Measurements from ENCODE around the gene BEAN1.
"Not testable (repeated sequence)": the region's sequence is repeated elsewhere in the genome, so short reads cannot be mapped to it uniquely, and the experiment has no call there.

Gene BEAN1

DNA sequence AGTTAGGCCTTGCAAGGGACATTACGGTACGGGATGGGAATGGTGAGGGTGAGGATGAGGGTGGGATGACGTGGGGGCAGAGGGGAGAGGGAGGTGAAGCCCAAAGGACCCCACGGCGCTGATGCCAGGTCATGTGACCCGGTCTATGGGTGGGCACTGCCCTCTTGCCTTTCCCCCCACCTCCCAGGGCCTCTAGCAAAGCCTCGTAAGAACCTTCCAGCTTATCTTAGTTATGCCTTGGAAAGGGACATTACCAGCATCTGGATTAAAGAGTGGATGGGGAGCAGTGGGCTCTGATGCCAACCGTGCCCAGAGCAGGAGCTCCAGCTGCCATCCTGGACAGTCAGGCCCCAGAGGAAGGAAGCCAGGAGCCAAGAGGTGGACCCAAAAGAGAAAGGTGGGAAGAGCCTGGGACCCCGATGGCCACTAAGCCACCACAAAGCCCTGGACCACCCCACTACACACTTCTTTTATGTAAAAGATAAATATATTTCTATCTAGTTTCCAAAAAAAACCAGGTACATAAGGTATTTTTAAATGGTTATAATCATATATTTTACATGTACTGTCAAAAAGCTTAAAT lies 81.9 kb downstream of the BEAN1 start:
- DNase-seq (ENCODE audit: low spot score), result no peak

DNA sequence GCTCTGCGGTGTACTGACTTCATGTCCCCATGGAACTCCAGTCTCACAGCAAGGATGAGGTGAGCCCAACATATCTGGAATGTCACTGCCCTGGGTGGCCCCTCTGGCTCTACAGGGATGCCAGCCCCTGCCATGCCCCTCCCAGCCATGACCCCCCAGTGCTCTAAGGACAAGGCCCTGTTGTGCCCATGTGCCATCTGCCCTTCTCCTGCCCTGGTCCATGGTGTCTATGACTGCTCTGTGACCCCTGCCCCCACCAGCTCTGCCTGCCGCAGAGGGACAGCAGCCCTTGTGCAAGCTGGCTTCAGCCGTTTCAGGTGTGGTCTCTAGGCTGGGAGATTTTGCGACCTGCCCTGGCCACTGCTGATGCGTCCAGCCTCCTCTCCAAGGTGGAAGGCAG lies 82.5 kb downstream of the BEAN1 start:
- no peak for DNase-seq (ENCODE audit: low spot score)

DNA sequence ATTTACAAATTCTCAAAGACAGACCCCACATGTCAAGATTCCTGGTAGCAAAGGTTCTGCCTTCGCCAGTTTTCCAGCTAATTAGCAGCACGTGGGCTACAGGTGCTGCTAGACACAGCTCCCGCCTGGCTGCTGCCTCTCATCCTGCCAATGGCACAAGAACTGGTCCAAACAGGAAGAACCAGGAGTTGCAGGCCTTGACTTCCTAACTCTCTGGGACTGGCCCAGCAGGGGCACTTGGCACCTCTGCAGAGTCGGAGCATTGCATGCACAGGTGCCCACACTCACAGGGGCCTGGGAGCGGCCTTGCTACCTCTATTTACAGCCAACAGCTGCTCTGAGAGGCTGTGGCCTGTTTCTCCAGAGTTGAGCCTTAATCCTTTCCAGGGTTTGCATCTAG lies 83.2 kb downstream of the BEAN1 start:
- DNase-seq (ENCODE audit: low spot score), result no peak

DNA sequence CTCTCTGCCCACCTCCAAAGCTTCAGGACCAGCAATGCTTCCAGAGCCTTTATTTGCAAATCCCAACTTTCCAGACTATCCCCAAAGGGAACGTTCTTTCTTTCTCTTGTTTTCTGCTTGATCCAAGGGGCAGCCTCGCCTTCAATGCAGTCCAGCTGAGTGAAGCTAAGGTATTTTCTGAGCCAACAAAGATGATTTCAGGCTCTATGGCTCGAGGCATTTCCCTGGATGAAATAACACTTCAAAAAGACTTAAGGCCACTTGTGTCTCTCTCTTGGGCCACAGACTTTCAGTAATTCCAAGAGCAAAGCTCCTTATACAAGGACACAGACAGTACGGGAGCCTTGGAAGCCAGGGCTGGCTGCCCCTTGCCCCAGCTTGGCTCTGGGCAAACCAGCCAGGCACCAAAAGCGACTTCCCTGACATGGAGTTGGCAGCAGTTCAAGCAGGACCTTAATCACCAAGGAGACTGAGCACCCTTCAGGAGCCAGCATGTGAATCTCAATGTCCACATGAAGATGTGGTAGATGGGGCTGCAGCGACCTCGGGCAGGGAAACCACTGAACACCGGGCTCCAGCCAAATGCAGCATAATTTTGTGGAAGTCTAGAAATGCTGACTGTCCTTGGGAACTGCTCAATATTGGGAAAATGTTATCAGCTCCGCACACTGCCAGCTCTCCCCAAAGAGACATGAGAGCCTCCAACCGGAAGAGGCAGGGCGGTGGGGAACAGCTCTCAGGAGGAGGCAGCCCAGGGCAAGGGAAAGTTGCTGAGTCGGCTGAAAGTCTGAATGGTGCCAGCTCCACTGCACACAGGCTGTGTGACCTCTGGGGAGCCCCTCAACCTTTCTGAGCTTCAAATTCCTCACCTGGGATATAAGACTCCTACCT lies 83.9 kb downstream of the BEAN1 start:
- DNase-seq (ENCODE audit: low spot score), result no peak

DNA sequence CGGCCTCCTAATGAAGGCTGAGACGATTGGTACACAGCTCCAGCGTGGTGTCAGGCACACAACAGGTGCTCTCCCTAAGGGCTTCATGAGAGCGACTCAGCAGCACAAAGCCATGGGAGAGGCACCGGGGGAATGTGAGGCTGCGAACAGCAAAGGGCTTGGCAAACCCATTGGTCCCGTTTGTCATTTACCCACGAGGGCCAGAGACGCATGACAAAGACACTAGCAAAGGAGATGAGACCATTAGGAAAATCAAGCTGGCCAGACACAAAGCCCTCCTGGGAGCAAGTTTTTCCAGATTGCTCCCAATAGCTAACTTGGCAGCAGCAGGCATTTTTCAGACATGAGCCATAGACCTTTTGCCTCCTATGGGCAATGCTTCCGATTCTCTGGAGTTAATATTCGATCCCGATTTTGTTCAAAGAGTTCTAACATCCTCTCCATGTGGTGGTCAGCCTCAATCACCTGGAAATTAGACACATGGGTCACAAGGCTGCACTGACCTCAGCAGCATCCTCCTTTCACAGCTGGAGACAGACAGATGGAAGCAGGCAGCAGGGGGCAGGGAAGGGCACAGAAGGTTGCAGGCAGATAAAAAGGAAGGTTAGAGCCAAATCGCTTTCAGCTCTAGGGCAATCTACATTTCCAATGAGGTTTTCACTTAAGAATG lies 84.6 kb downstream of the BEAN1 start:
- no peak for DNase-seq (ENCODE audit: low spot score)

DNA sequence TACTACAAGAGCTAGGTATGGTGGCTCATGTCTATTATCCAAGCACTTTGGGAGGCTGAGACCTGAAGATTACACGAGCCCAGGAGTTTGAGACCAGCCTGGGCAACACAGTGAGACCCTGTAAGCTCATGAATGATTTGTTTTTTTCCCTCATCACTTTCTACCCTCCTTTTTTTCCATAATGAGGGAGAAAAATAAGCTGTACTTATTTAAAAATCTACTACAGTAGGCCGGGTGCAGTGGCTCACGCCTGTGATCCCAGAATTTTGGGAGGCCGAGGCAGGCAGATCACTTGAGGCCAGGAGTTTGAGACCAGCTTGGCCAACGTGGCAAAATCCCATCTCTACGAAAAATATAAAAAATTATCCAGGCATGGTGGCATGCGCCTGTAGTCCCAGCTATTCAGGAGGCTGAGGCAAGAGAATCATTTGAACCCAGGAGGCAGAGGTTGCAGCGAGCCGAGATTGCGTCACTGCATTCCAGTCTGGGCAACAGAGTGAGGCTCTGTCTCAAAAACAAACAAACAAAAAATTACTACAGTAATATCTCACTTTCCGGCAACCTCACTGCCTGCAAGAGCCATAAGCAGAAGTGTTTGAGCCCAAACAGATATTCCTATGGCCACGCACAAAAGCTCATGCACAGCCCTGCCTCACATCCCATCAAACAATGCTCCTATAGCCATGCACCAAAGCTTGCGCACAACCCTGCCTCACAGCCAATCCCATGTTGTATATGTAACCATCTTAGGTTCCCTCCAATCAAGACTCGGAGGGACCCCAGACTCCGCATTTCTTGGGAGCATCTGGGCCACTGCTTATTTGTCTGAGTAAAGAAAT lies 85.4 kb downstream of the BEAN1 start:
- DNase-seq (ENCODE audit: low spot score), result no peak

DNA sequence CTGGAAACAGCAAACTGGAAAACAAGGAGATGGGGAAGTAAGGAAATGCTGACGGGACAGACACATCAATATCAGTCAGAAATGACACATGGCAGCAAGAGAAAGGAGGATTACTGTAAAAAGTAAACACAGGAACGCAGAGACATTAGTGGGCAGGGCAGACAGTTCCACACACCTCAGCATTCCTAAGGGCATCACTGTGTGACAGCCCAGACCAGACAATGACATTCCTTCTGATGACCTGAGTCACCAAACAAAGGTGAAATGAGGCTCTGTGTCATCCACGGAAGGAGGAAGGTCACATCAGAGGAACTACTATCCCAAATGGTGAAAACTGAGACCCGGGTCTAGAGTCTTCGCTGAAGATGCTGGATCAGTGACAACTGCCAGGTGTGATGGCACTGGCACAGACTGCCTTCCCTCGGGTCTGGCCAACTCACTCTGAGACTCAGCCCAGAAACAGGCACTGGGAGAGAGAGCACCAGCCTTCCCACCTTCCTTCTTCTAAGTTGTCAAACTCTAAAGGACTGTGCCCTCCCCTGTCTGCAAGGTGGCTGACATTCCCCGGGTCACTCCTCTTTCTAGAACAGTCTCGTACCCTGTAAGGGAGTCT lies 86.1 kb downstream of the BEAN1 start:
- no peak for DNase-seq (ENCODE audit: low spot score)

DNA sequence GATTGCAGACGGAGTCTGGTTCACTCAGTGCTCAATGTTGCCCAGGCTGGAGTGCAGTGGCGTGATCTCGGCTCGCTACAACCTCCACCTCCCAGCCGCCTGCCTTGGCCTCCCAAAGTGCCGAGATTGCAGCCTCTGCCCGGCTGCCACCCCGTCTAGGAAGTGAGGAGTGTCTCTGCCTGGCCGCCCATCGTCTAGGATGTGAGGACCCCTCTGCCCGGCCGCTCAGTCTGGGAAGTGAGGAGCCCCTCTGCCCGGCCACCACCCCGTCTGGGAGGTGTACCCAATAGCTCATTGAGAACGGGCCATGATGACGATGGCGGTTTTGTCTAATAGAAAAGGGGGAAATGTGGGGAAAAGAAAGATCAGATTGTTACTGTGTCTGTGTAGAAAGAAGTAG lies 87.3 kb downstream of the BEAN1 start:
- DNase-seq (ENCODE audit: low spot score), result not testable (repeated sequence)

DNA sequence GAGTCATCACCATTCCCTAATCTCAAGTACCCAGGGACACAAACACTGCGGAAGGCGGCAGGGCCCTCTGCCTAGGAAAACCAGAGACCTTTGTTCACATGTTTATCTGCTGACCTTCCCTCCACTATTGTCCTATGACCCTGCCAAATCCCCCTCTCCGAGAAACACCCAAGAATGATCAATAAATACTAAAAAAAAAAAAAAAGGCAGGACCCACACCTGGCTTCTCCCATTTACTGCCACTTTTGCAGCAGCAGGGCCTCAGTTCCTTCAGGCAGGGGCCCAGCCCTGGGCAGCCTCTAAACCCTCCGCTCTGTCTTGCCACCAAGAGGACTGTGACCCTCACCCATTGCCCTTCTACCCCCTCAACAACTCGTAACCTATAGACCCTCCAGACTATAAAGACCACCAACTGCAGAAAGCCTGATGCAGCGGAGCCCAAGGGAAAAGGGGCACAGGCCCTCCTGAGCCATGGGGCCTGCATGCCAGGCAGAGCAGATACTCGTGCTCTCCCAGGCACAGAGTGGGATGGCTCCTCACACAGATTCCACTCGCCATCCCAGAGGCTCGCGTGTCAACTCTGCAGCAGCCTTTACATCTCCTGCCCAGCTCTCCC lies 88.0 kb downstream of the BEAN1 start:
- DNase-seq (ENCODE audit: low spot score), result not testable (repeated sequence)

DNA sequence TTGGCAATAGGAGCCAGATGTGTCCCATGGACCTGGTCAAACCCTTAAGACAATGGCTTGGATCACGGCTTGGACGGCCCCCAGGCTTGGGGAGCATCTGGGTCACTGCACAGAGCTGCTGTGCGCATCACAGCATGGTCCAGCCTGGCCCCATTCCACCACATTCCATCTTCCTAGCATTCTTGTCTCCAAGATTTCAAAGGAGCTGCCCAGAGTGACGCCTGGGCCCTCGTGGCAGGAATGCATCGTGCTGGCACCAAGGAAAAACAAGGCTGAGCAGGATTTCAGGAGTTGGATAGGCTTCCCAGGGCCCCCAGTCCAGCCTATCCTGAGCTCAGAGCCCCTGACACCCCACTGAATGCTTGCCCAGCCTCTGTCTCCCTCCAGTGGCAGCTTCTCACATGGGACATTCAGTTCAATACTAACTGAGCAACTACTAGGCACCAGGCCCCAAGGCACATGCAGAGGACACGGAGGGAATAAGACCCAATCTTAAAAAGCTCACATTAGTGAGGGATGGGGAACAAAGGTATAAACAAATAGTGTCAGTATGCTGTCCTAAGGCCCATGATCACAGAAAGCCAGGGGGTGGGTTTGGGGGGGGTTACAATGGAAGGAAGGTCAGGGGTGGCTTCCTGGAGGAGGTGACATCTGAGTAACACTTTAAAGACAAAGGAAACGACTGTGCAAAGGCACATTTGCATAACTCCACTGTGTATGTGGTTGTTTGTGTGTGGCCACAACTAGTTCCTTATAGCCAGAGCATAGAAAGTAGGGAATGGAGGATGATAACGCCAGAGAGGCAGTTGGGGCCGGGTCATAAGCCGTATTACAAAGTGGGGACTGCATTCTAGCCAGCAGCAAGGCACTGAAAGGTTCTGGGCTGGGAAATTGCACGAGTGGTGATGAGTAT lies 88.8 kb downstream of the BEAN1 start:
- peak; percentile 33 for DNase-seq (ENCODE audit: low spot score)

DNA sequence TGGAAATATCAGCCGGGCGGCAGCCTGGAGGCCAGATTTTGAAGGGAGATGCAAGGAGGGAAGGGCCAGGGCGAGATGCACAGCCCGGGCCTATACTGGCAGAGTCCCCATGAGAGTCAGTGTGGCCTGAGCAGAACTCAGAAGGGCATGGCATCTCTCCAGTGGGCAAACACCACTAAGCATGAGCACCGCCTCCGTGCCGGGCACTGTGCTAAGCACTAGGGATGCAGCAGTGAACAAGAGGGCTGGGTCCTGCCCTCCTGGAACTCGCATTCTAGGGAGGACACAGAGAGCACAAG lies 89.4 kb downstream of the BEAN1 start:
- no peak for DNase-seq (ENCODE audit: low spot score)

DNA sequence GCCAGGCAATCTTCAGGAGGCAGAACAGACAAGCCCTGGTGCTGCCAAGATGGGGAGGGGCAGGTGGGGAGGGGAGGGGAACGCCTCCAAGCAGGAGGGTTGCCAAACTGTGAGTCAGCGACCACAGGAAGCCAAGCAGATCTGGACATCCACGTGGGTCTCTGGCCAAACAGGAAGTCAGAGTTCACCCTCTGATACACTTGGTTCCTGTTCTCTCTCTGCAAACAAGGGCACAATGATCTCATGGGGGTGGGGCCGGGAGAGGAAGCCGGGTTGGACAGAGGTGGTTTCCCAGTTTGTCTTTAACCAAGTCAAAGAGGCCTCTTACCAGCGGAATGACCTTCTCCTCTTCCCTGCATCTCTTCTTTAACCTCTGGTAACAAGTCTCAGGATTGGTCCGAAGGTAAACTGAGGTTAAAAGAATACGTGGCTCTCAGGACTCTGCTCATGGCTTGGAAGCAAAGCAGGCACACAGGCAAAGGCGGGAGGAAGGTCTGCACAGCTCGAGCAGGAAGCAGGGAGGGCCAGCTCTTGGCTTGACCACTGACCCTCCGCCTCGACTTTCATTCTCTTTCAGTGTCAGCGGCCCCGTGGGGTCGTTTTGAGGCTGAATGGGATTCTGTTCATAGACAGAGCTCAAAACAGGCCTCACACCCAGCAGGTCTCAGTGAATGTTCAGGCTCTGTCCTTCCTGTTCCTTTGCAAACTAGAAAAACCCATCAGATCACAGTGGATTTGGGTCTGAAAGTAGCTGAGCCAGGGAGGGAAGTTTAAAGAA lies 89.9 kb downstream of the BEAN1 start:
- DNase-seq (ENCODE audit: low spot score), result peak; percentile 90

DNA sequence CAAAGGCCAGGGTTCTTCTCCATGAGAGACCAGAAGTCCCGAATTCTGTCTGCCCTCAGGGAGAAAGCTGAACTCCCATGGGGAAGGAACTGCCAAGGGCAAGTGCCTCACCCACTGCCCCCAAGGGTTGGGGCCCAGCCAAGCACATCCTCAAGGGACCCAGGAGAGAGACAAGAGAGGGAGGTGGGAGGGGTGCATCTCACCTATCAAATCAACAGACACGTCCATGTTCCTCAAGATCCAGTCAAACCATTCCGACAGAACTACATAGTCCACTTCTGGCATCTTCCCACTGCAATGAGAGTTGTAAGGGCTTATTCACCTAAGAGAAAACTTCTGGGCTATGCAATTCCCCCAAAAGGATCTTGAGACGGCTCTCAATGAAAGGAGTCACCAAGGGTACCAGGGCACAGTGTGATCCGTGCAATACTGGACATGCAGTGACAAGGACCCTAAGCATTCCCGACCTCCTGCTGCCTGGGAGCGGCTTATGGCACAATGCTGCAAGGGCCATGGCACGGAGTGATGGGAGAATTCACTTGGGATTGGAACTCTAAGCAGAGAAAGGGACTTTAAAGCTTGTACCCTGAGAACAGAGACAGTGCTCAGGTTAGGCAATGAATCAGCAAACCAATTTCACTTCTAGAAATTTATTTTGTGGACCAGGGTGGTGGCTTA lies 90.6 kb downstream of the BEAN1 start:
- no peak for DNase-seq (ENCODE audit: low spot score)

DNA sequence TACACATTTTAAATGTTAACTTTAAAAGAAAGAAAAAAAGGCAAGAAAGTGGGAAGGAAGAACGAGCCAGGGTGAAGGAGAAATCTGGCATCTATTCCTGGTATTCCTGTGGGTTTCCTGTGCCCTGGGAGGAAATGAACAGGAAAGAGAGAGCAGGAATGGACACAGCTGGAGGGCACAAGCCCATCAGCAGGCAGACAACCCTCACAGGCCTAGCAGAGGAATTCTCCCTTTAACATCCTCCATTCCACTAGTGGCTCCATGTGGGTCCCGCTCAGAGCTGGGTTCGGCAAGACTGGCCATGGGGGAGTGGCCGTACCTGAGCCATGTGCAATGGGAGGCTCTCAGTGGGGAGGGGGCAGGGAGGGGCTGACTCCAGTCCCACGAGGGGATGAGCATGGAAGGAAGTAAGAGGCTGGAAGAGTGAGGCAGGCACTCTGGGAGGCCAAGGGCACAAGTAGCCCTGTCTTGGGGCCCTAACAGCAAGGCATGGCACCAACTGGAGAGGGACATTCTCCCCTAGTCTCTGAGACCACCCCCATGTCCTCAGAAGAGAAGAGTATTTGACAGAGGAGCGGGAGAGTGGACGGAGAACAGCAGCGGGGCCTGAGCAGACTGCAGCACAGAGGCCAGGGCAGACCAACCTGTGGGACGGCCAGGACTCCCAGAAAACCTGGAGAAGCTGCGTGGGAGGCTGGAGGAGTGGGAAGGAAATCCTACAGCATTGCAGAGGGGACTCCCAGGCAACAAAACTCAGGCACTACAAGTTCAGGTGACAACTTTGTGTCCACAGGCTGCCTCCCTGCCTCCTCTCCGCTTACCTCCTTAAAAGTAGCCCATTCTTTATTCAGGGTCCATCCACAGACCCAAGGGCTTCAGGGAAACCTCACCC lies 92.6 kb downstream of the BEAN1 start:
- no peak for DNase-seq (ENCODE audit: low spot score)

DNA sequence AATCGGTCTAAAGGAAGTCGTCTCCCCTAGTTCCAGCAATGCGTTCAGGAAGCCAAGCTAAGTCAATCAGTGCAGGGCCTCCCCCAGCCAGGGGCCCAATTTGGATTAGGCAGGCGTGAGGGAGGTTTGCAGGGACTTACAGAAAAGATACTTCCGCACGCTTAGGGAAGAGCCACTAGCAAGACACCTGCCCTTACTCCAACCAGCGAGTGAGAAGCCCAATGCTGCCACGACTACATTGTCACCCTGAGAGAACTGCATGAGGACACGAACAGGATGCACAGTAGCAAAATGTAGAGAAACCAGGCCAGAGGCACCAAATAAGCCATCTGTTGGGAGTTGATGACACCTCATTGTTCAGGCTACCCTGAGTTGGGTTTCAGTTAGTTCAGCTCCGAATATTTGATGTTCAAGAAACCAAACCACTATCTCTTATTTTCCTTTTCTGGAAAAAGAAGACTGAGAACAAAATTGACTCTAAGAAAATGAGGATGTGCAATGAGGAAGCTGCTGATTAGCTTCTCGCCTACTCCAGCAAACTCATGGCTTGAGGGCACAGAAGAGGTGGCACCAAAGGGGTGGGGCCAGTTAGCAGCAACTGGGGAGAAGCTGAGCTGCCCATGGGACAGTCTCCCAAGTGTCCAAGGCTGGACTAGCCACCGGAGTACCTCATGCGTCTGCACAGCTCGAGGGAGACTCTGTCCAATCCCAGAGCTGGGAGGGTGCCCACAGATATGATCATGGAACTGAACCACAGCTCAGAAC lies 93.5 kb downstream of the BEAN1 start:
- DNase-seq (ENCODE audit: low spot score), result no peak

DNA sequence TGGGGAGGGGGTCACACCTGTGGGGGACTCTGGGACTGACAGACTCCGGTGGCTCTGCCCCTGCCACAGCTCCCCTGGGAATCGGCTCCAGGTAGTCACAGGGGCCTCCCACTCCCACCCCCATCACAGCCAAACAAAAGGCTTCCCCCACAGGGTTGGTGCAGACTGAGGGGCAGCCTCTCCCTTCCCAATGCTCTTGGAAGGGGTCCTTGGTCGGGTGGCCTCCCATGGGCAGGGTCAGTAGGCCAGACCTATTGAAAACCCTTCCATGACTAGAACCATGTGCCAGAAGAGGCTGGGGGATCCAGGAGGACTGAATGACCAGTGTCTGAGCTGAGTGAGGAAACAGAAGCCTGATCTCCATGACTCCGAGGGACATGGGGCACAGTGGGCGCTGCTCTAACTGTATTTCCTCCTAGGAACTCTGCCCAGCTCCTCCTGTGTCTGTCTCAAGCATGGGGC lies 94.2 kb downstream of the BEAN1 start:
- no peak for DNase-seq (ENCODE audit: low spot score)

All from CD4-positive, alpha-beta T cell treated with Interleukin-15 for 4 hours (primary cell).